NB4 (cell line): Measurements from ENCODE around the gene CDH4.

Experiments used
- TF ChIP-seq, protein P1 (sequence below): IDR thresholded peaks from one replicate; pipeline ENCODE4 v1.5.1; 2012; ENCODE audit warnings: low read depth, low read length
- TF ChIP-seq, protein P2 (sequence below): IDR thresholded peaks from 2 replicates; pipeline ENCODE4 v1.6.1; 2011; ENCODE audit warnings: low read depth, low read length

DNA sequence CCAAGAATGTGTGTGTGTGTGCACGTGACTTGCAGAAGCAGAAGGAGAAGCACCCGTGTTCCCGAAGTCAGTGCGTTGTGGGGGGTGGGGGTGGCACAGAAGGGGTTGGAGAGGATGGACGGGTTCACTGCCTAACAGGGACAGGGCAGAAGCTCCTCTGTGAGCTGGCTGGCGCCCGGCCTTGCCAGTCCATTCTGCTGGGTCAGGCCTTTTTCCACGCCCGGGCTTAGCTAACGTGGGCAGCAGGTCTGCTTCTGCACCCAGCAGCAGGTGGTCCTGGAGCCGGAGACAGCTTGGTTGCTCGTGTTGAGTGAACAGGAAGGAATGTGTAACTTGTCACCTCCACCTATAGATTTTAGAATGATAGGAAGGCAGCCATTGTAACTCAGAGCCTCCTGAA lies 374.4 kb downstream of the CDH4 start:
- TF ChIP-seq, protein P1, sequence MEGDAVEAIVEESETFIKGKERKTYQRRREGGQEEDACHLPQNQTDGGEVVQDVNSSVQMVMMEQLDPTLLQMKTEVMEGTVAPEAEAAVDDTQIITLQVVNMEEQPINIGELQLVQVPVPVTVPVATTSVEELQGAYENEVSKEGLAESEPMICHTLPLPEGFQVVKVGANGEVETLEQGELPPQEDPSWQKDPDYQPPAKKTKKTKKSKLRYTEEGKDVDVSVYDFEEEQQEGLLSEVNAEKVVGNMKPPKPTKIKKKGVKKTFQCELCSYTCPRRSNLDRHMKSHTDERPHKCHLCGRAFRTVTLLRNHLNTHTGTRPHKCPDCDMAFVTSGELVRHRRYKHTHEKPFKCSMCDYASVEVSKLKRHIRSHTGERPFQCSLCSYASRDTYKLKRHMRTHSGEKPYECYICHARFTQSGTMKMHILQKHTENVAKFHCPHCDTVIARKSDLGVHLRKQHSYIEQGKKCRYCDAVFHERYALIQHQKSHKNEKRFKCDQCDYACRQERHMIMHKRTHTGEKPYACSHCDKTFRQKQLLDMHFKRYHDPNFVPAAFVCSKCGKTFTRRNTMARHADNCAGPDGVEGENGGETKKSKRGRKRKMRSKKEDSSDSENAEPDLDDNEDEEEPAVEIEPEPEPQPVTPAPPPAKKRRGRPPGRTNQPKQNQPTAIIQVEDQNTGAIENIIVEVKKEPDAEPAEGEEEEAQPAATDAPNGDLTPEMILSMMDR, result no peak
- TF ChIP-seq, protein P2, sequence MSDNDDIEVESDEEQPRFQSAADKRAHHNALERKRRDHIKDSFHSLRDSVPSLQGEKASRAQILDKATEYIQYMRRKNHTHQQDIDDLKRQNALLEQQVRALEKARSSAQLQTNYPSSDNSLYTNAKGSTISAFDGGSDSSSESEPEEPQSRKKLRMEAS, result no peak
